Smooth muscle cell (in vitro differentiated cells): Measurements from ENCODE around the gene SMARCAD1. TPM values are rescaled to one million over a fixed set of nuclear protein-coding genes. Genes with fewer than 3 reads are reported as not detected.
"Not testable (repeated sequence)": the region's sequence is repeated elsewhere in the genome, so short reads cannot be mapped to it uniquely, and the experiment has no call there.

Experiments
- DNase-seq: peaks from one replicate; lab custom pipeline; 2025; ENCODE audit not compliant: unreplicated experiment; lab: John Stamatoyannopoulos, UW
- H2AFZ ChIP-seq: fragments of 200-600 bp; sonication (generic); 2 replicates; pipeline ENCODE4 v1.6.0; 2016; ENCODE audit warnings: antibody characterized with exemption, low read depth, mild to moderate bottlenecking
- H3F3A ChIP-seq: fragments of 200-600 bp; sonication (generic); 2 replicates; pipeline ENCODE4 v1.6.0; 2017; ENCODE audit warnings: antibody characterized with exemption, low read depth
- H3K27ac ChIP-seq: fragments of 200-600 bp; sonication (generic); 2 replicates; pipeline ENCODE4 v1.5.1; 2016; ENCODE audit warnings: low read depth, mild to moderate bottlenecking
- H3K27me3 ChIP-seq: fragments of 200-600 bp; sonication (generic); 2 replicates; pipeline ENCODE4 v1.6.1; 2016; ENCODE audit warnings: low read depth, mild to moderate bottlenecking
- H3K36me3 ChIP-seq: fragments of 200-600 bp; sonication (generic); 2 replicates; pipeline ENCODE4 v1.5.1; 2016; ENCODE audit warnings: low read depth
- H3K4me1 ChIP-seq: fragments of 200-600 bp; sonication (generic); 2 replicates; pipeline ENCODE4 v1.5.1; 2016; ENCODE audit warnings: low read depth
- H3K4me2 ChIP-seq: fragments of 200-600 bp; sonication (generic); 2 replicates; pipeline ENCODE4 v1.6.0; 2016; ENCODE audit warnings: mild to moderate bottlenecking
- H3K4me3 ChIP-seq: fragments of 200-600 bp; sonication (generic); 2 replicates; pipeline ENCODE4 v1.5.1; 2016; ENCODE audit warnings: mild to moderate bottlenecking
- H3K79me2 ChIP-seq: fragments of 200-600 bp; sonication (generic); 2 replicates; pipeline ENCODE4 v1.6.0; 2016; ENCODE audit warnings: low read depth, mild to moderate bottlenecking
- H3K9ac ChIP-seq: fragments of 200-600 bp; sonication (generic); 2 replicates; pipeline ENCODE4 v1.6.0; 2016; ENCODE audit warnings: low read depth
- H3K9me3 ChIP-seq: fragments of 200-600 bp; sonication (generic); replicated peaks from 2 replicates; pipeline ENCODE4 v1.5.1; 2016; ENCODE audit warnings: low read depth
- H4K20me1 ChIP-seq: fragments of 200-600 bp; sonication (generic); 2 replicates; pipeline ENCODE4 v1.6.0; 2016; ENCODE audit warnings: low read depth
- CTCF ChIP-seq: fragments of 200-600 bp; sonication (generic); IDR thresholded peaks from 2 replicates; pipeline ENCODE4 v1.5.1; 2017; ENCODE audit warnings: borderline replicate concordance, mild to moderate bottlenecking, antibody characterized with exemption; ENCODE audit not compliant: insufficient read depth, poor library complexity, severe bottlenecking
- WGBS: methylation state at CpG from one replicate; pipeline ENCODE4 v1.1.7; 2016; ENCODE audit warnings: low lambda C conversion rate; 5-methylcytosine and 5-hydroxymethylcytosine counted together
- polyA plus RNA-seq: library from polyadenylated mRNA; unstranded; fragments of >200 nt; fragmentation: Nextera tagmentation; extraction: Ambion mirVana; gene quantifications from 2 replicates; pipeline ENCODE4 v1.2.1, GENCODE V29; 2016
- total RNA-seq: library from RNA; depleted of rRNA; stranded (reverse); fragments of >200 nt; gene quantifications from 2 replicates; pipeline ENCODE4 v1.2.3, GENCODE V29; 2014

SMARCAD1 gene
- total and polyA plus RNA-seq, 2 experiments from 2014 or later, result 12.6 to 42.7 TPM

GRCh38 chr4:94334962-94335361, 127.3 kb downstream of the SMARCAD1 start:
- no peak overlapping the region for H3K4me3 ChIP-seq
- H3K9me3 ChIP-seq, result no peaks in the 10 kb centered on the region
- no peaks in the 10 kb centered on the region for H4K20me1 ChIP-seq
- H3K9ac ChIP-seq, result no peak overlapping the region
- no peak overlapping the region for H3K27ac ChIP-seq
- no peaks in the 10 kb centered on the region for H3K36me3 ChIP-seq
- H3F3A ChIP-seq, result no peaks in the 10 kb centered on the region
- no peak overlapping the region for H3K4me2 ChIP-seq
- H3K79me2 ChIP-seq, result no peaks in the 10 kb centered on the region
- no peak overlapping the region for H2AFZ ChIP-seq
- no peaks in the 10 kb centered on the region for H3K27me3 ChIP-seq
- WGBS, result 74% methylated on average over 3 of the region's 3 CpGs
- H3K4me1 ChIP-seq, result peaks cover 6% of the 10 kb centered on the region
- DNase-seq, result no peak
- TF ChIP-seq CTCF, result no peak

GRCh38 chr4:94336303-94336702, 128.6 kb downstream of the SMARCAD1 start:
- WGBS, result 93% methylated on average over 3 of the region's 3 CpGs
- Histone ChIP-seq H3K9me3 (no peaks in the 10 kb centered on the region), H3K79me2 (no peaks in the 10 kb centered on the region), H3F3A (no peaks in the 10 kb centered on the region), H3K4me2 (no peak overlapping the region), H3K4me3 (no peak overlapping the region), H3K27me3 (no peaks in the 10 kb centered on the region), H3K4me1 (peaks cover 6% of the 10 kb centered on the region), H3K27ac (no peak overlapping the region), H4K20me1 (no peaks in the 10 kb centered on the region), H3K36me3 (no peaks in the 10 kb centered on the region), H2AFZ (no peak overlapping the region), H3K9ac (no peak overlapping the region)
- no peak for TF ChIP-seq CTCF
- no peak for DNase-seq

- H3K9ac ChIP-seq, H3K4me1 ChIP-seq: not testable (repeated sequence)
- WGBS, result 91% methylated on average over 5 of the region's 5 CpGs
Measured at GRCh38 chr4:94336791-94337190, 129.1 kb downstream of the SMARCAD1 start.

GRCh38 chr4:94338681-94339351, 131.2 kb downstream of the SMARCAD1 start:
- peak overlapping the region; percentile 26 for H2AFZ ChIP-seq
- H3K27me3 ChIP-seq, result no peaks in the 10 kb centered on the region
- no peaks in the 10 kb centered on the region for H3K79me2 ChIP-seq
- TF ChIP-seq CTCF, result no peak
- H3F3A ChIP-seq, result no peaks in the 10 kb centered on the region
- no peak overlapping the region for H3K4me3 ChIP-seq
- H3K9me3 ChIP-seq, result no peaks in the 10 kb centered on the region
- no peaks in the 10 kb centered on the region for H3K4me1 ChIP-seq
- no peaks in the 10 kb centered on the region for H4K20me1 ChIP-seq
- no peak overlapping the region for H3K4me2 ChIP-seq
- DNase-seq, result no peak
- H3K9ac ChIP-seq, result no peak overlapping the region
- H3K36me3 ChIP-seq, result no peaks in the 10 kb centered on the region
- H3K27ac ChIP-seq, result no peak overlapping the region
- 76% methylated on average over 4 of the region's 4 CpGs for whole genome bisulfite sequencing

More at GRCh38 chr4:94336791-94337190, 129.1 kb downstream of the SMARCAD1 start:
- not testable (repeated sequence) for H3K4me3 ChIP-seq, H3F3A ChIP-seq, H3K79me2 ChIP-seq, H2AFZ ChIP-seq, H3K27ac ChIP-seq, H4K20me1 ChIP-seq, H3K9me3 ChIP-seq, DNase-seq, H3K36me3 ChIP-seq, H3K4me2 ChIP-seq, H3K27me3 ChIP-seq
